Uterus (tissue), 4 donors: ENCODE measurements around the gene VPS37C. TPM values are rescaled to one million over a fixed set of nuclear protein-coding genes. Genes with fewer than 3 reads are reported as not detected.

Source experiments
- DNase-seq, 2 donors: peaks; one replicate each; pipeline ENCODE4 v3.0.0-alpha.2; 2019 to 2020
- H3K27ac ChIP-seq, 2 donors: fragments of 200-600 bp; sonication (generic); 1 replicate in 1 of 2; 2 replicates in 1 of 2; pipeline ENCODE4 v1.5.1; 2016 to 2018
- H3K27me3 ChIP-seq, 2 donors: fragments of 200-600 bp; sonication (generic); one replicate each; pipeline ENCODE4 v1.5.1; 2018 to 2019; ENCODE audit warnings: control low read depth in 1 of 2
- H3K36me3 ChIP-seq, 2 donors: fragments of 200-600 bp; sonication (generic); one replicate each; pipeline ENCODE4 v1.5.1; 2019; ENCODE audit warnings: control low read depth in 1 of 2
- H3K4me1 ChIP-seq, 2 donors: fragments of 200-600 bp; sonication (generic); one replicate each; pipeline ENCODE4 v1.5.1; 2018 to 2019; ENCODE audit warnings: control low read depth in 1 of 2
- H3K4me3 ChIP-seq, 2 donors: fragments of 200-600 bp; sonication (generic); 1 replicate in 1 of 2; 2 replicates in 1 of 2; pipeline ENCODE4 v1.5.1; 2018 to 2019; ENCODE audit warnings: mild to moderate bottlenecking in 1 of 2
- H3K9me3 ChIP-seq, 2 donors: fragments of 200-600 bp; sonication (generic); one replicate each; pipeline ENCODE4 v1.5.1; 2019; ENCODE audit warnings: control low read depth in 1 of 2
- CTCF ChIP-seq, 4 experiments: fragments of 200-600 bp in 2 of 4; fragments of 450-650 bp in 2 of 4; sonication (generic) in 2 of 4; IDR thresholded peaks; one replicate each; pipeline ENCODE4 v1.5.1; 2016 to 2019; ENCODE audit warnings: antibody characterized with exemption in 4 of 4, mild to moderate bottlenecking in 2 of 4, moderate library complexity in 1 of 4
- POLR2A ChIP-seq, 2 donors: fragments of 450-650 bp; IDR thresholded peaks; one replicate each; pipeline ENCODE4 v1.6.1; 2016; ENCODE audit warnings: antibody characterized with exemption in 2 of 2, mild to moderate bottlenecking in 1 of 2, moderate library complexity in 1 of 2
- intact Hi-C: fragments of 100-400 bp; cut with DNase I; formaldehyde crosslinking; loops from one replicate; pipeline ENCODE4 v1.15.1; 2023; ENCODE audit warnings: low total_unique reads
- total RNA-seq, 4 donors: library from RNA; depleted of rRNA in 3 of 4; stranded (reverse); fragments of >200 nt in 3 of 4; gene quantifications; one replicate each; pipeline versions ENCODE4 v1.1.0 to v1.2.4, GENCODE V29; 2014 to 2023
- donor health status: DM: yes; HTN: yes; CAD: no.

The VPS37C gene
- total RNA-seq, 4 donors from 2014 or later = 0.26 to 26.3 (median 13.3) TPM

DNA sequence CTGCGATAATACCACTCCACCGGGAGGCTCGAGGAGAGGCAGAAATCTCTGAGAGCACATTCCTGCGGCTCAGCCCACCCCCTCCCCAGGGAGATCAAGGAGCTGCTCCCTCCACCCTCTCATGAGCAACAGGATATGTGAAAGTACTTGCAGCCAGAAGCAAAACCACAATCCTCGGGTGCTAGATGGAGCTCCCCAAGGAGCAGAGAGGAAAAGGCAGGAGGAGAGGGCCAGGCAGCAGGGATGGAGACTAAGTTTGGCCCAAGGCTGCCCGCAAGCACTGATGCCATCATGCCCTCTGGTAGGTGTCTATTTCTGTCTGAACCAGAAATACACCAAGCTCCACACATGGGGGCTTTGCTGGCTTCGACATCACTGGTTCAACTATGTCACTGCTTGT is 22.3 kb downstream of the VPS37C start:
- intact Hi-C loops = no loop called here
- no peak for TF ChIP-seq POLR2A (IDR thresholded peaks at IDR 0.05)

DNA sequence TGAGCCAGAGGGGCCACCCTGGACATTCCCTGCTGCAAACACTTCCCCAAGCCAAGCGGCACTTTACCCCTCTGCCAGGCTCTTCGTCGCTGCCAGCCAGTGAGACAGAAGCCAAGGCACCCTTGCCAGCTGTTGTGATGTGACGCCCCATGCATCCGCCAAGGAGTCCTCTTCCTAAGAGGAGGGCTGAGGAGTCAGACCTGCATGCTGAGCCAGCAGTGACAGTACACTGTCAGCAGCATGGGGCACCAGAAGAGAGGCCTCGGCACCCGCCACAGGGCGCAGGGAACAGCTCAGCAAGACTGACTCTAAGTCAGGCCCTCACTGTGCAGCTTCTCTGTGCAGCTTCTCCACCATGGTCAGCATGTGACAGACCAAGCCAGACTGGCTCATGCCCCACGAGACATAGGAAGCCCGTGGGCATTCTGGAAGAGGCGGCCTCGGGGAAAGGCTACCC is 26.4 kb downstream of the VPS37C start:
- Histone ChIP-seq H3K36me3 (no peaks in the 10 kb centered on the region), H3K4me3 (no peak overlapping the region), H3K27me3 (no peaks in the 10 kb centered on the region), H3K27ac (no peak overlapping the region), H3K4me1 (no peaks in the 10 kb centered on the region), H3K9me3 (no peaks in the 10 kb centered on the region)
- intact Hi-C loops = no loop called here
- no peak for TF ChIP-seq POLR2A (IDR thresholded peaks at IDR 0.05)
- no peak for TF ChIP-seq CTCF (IDR thresholded peaks at IDR 0.05)
- no peak for DNase-seq

More for the DNA sequence above, 22.3 kb downstream of the VPS37C start:
- H3K36me3 ChIP-seq = no peaks in the 10 kb centered on the region
- H3K4me3 ChIP-seq = no peak overlapping the region
- H3K27ac ChIP-seq = peak overlapping the region in 1 of 2 donors; percentile 26
- DNase-seq = no peak
- H3K4me1 ChIP-seq = no peaks in the 10 kb centered on the region
- no peaks in the 10 kb centered on the region for H3K9me3 ChIP-seq
- no peaks in the 10 kb centered on the region for H3K27me3 ChIP-seq

GRCh38 chr11:61133956-61134662 is 27.1 kb downstream of the VPS37C start:
- Histone ChIP-seq H3K27me3 (no peaks in the 10 kb centered on the region), H3K4me1 (peaks cover 0 to 6% of the 10 kb centered on the region in 2 donors), H3K27ac (no peak overlapping the region), H3K4me3 (no peak overlapping the region), H3K9me3 (no peaks in the 10 kb centered on the region), H3K36me3 (no peaks in the 10 kb centered on the region)
- intact Hi-C loops = no loop called here
- DNase-seq = no peak
- TF ChIP-seq CTCF (IDR thresholded peaks at IDR 0.05) = no peak
- TF ChIP-seq POLR2A (IDR thresholded peaks at IDR 0.05) = no peak

DNA sequence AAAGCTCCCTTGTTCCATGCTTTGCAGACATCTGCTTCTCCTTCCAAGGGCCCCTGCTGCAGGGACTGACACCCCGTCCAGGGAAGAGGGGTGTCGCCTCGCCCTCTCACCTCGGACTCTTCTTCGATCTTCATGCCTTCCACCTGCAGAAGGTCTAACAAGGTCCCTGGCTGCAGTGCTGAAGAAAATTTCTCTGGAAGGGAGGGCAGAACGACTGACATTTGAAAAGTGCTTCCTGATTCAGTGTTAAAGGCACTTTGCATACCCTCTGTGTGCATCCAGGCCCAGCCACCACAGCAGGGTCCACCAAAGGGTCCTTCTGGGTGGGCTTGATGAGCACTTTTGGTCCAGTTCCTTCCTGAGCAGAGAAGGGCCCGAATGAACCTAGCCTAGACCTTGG is 28.1 kb downstream of the VPS37C start:
- TF ChIP-seq POLR2A (IDR thresholded peaks at IDR 0.05) = no peak
- TF ChIP-seq CTCF (IDR thresholded peaks at IDR 0.05) = no peak
- Histone ChIP-seq H3K4me1 (peaks cover 0 to 6% of the 10 kb centered on the region in 2 donors), H3K9me3 (no peaks in the 10 kb centered on the region), H3K4me3 (no peak overlapping the region), H3K27me3 (no peaks in the 10 kb centered on the region), H3K36me3 (no peaks in the 10 kb centered on the region), H3K27ac (no peak overlapping the region)
- no peak for DNase-seq
- intact Hi-C loops = no loop called here

GRCh38 chr11:61132646-61133045 is 28.6 kb downstream of the VPS37C start:
- intact Hi-C loops = no loop called here
- H3K36me3 ChIP-seq = no peaks in the 10 kb centered on the region
- DNase-seq = no peak
- no peak for TF ChIP-seq POLR2A (IDR thresholded peaks at IDR 0.05)
- no peak for TF ChIP-seq CTCF (IDR thresholded peaks at IDR 0.05)
- H3K27ac ChIP-seq = no peak overlapping the region
- no peaks in the 10 kb centered on the region for H3K27me3 ChIP-seq
- peaks cover 0 to 6% of the 10 kb centered on the region in 2 donors for H3K4me1 ChIP-seq
- no peak overlapping the region for H3K4me3 ChIP-seq
- H3K9me3 ChIP-seq = no peaks in the 10 kb centered on the region
